Measurements from ENCODE around the gene TLL2. TPM values are rescaled to one million over a fixed set of nuclear protein-coding genes. Genes with fewer than 3 reads are reported as not detected.

TLL2 gene
- total and polyA plus RNA-seq, 9 of the 15 experiments (the other 6 are each of a cell fraction or from before 2014, with no cell fraction given), result 0.09 TPM; not detected in 8

DNA sequence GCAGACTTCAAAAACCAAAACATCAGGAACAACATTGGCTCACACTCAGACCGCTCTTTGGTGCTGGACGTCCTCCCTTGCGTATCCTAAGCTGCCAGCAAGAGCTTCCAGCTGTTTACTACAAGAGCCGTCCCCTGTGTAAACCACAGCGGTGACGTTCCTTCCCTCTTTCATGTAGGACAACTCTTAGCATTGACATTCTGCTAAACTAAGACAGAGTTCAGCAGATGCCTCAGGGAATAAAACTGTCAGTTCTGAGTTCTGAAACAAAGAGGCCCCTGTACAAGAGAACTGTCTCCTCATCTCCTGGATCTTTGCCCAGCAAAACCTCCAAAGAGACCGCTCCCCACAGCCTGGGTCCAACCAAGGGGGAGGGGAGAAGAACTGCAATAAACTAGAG is 97.1 kb downstream of the TLL2 start:
- Histone ChIP-seq H3K9ac (ENCODE audit: insufficient read depth in 1 of 2, low read depth in 2 of 2, low read length in 2 of 2) (no peak overlapping the region), H3K4me2 (ENCODE audit: insufficient read depth, low read length) (no peak overlapping the region), H4K20me1 (replicated peaks; ENCODE audit: control insufficient read depth, insufficient read depth, low read length) (no peaks in the 10 kb centered on the region), H3K79me2 (ENCODE audit: control insufficient read depth, insufficient read depth, low read length) (no peaks in the 10 kb centered on the region), H3K27me3 (ENCODE audit: control insufficient read depth in 2 of 2, insufficient read depth in 2 of 2, low read length in 2 of 2) (peaks cover 0 to 34% of the 10 kb centered on the region in 2 experiments; a peak in 3 of 5 replicates), H3K9me1 (ENCODE audit: control insufficient read depth, insufficient read depth, low read length) (peaks cover 2% of the 10 kb centered on the region), H2AFZ (ENCODE audit: low read depth, low read length) (no peak overlapping the region), H3K4me1 (replicated peaks in 1 of 2; ENCODE audit: control insufficient read depth in 2 of 2, insufficient read depth in 2 of 2, low read length in 2 of 2) (no peaks in the 10 kb centered on the region), H3K9me3 (replicated peaks; ENCODE audit: control insufficient read depth, insufficient read depth, low read depth, low read length) (no peaks in the 10 kb centered on the region), H3K4me3 (no peak overlapping the region), H3K27ac (ENCODE audit: extremely low read depth, low read depth, low read length) (no peak overlapping the region), H3K36me3 (ENCODE audit: control insufficient read depth, insufficient read depth, low read length) (no peaks in the 10 kb centered on the region)
- intact Hi-C loops (cut with micrococcal nuclease), result no loop called here
- TF ChIP-seq, protein P1, sequence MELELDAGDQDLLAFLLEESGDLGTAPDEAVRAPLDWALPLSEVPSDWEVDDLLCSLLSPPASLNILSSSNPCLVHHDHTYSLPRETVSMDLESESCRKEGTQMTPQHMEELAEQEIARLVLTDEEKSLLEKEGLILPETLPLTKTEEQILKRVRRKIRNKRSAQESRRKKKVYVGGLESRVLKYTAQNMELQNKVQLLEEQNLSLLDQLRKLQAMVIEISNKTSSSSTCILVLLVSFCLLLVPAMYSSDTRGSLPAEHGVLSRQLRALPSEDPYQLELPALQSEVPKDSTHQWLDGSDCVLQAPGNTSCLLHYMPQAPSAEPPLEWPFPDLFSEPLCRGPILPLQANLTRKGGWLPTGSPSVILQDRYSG (tag; conservative IDR thresholded peaks at IDR 0.05; ENCODE audit: low read depth), result no peak
- no peak for TF ChIP-seq CBX8 (IDR thresholded peaks at IDR 0.05; ENCODE audit: borderline replicate concordance, extremely low read depth, low read depth, low read length, poor library complexity, severe bottlenecking)
- no peak for TF ChIP-seq HNRNPL (IDR thresholded peaks at IDR 0.05; ENCODE audit: low read depth, low read length)
- no peak for TF ChIP-seq ZNF175 (CRISPR knock-in tag; IDR thresholded peaks at IDR 0.05; ENCODE audit: low read depth)
- no peak for TF ChIP-seq BCOR (IDR thresholded peaks at IDR 0.05)
- TF ChIP-seq ZNF232 (CRISPR knock-in tag; IDR thresholded peaks at IDR 0.05), result no peak
- TF ChIP-seq SETDB1 (IDR thresholded peaks at IDR 0.05; ENCODE audit: low read length), result no peak
- no peak for TF ChIP-seq C11orf30 (IDR thresholded peaks at IDR 0.05; ENCODE audit: low read depth)
- CTCF ChIA-PET (ENCODE audit: low intra/inter-chr PET ratio), result no interaction called here
- BruUV-seq (replicated peaks), result no TSS peak
- in situ Hi-C loops (cut with MboI), result loop anchor here (5.0 kb wide), 1 partner anchor 41 kb away; no protein-coding TSS in a partner anchor
- 0% methylated on average over 2 of the region's 7 CpGs for WGBS (ENCODE audit: insufficient coverage, low coverage, missing lambda C conversion rate)
- no peak for FAIRE-seq
- no peak for ATAC-seq
- DNase-seq (ENCODE audit: extremely low read depth in 1 of 4, low spot score in 3 of 4), result no peak
- POLR2A ChIA-PET, result interaction anchor here (0.6 kb wide), 1 partner anchor 93 kb away, joined by 3 read pairs; no protein-coding TSS in a partner anchor

All from K562 (cell line).